Liver (tissue), 9 donors: Measurements from ENCODE around the gene PTPRN2. TPM values are rescaled to one million over a fixed set of nuclear protein-coding genes. Genes with fewer than 3 reads are reported as not detected.

Experiments
- DNase-seq: peaks from one replicate; pipeline ENCODE4 v3.0.0-alpha.2; 2017; ENCODE audit warnings: low spot score
- H3K27ac ChIP-seq, 2 donors: one replicate each; pipeline ENCODE4 v1.7.0; 2013; ENCODE audit warnings: inconsistent platforms in 2 of 2, low read length in 2 of 2, control low read depth in 1 of 2, low read depth in 1 of 2, mild to moderate bottlenecking in 1 of 2
- H3K27me3 ChIP-seq, 4 donors: one replicate each; pipeline versions ENCODE4 v1.6.1 to v1.7.0; 2013; ENCODE audit warnings: low read length in 3 of 4, inconsistent platforms in 1 of 4, mild to moderate bottlenecking in 1 of 4, moderate library complexity in 1 of 4; ENCODE audit not compliant: control insufficient read depth in 4 of 4, insufficient read depth in 4 of 4
- H3K36me3 ChIP-seq, 4 donors: one replicate each; pipeline versions ENCODE4 v1.6.1 to v1.7.0; 2013; ENCODE audit warnings: low read length in 3 of 4, mild to moderate bottlenecking in 3 of 4, low read depth in 1 of 4, moderate library complexity in 1 of 4; ENCODE audit not compliant: control insufficient read depth in 4 of 4, insufficient read depth in 3 of 4
- H3K4me1 ChIP-seq, 4 donors: one replicate each; pipeline versions ENCODE4 v1.6.1 to v1.7.0; 2013; ENCODE audit warnings: low read length in 3 of 4, mild to moderate bottlenecking in 3 of 4, moderate library complexity in 1 of 4; ENCODE audit not compliant: control insufficient read depth in 4 of 4, insufficient read depth in 4 of 4
- H3K4me3 ChIP-seq, 3 donors: one replicate each; pipeline versions ENCODE4 v1.6.1 to v1.7.0; 2013; ENCODE audit warnings: low read length in 3 of 3, control low read depth in 1 of 3, low read depth in 1 of 3, mild to moderate bottlenecking in 1 of 3
- H3K9ac ChIP-seq, 2 donors: one replicate each; pipeline ENCODE4 v1.7.0; 2013; ENCODE audit warnings: low read length in 2 of 2, mild to moderate bottlenecking in 2 of 2, moderate library complexity in 2 of 2, control low read depth in 1 of 2, low read depth in 1 of 2
- H3K9me3 ChIP-seq, 4 donors: one replicate each; pipeline versions ENCODE4 v1.6.1 to v1.7.0; 2013; ENCODE audit warnings: low read length in 3 of 4; ENCODE audit not compliant: control insufficient read depth in 4 of 4
- ATF3 ChIP-seq: IDR thresholded peaks from 2 replicates; pipeline ENCODE4 v1.6.1; 2016; ENCODE audit warnings: antibody characterized with exemption
- CTCF ChIP-seq: fragments of 150-350 bp; IDR thresholded peaks from 2 replicates; pipeline ENCODE4 v1.5.1; 2017; ENCODE audit warnings: improper control_type of control experiment, low read depth, low read length; ENCODE audit not compliant: missing input control
- EGR1 ChIP-seq, 2 donors: IDR thresholded peaks; 2 replicates each; pipeline ENCODE4 v1.6.1; 2016 to 2018; ENCODE audit warnings: antibody characterized with exemption in 2 of 2, low read depth in 2 of 2
- FOXA1 ChIP-seq: IDR thresholded peaks from 2 replicates; pipeline ENCODE4 v1.6.1; 2016; ENCODE audit warnings: antibody characterized with exemption
- FOXA2 ChIP-seq: IDR thresholded peaks from 2 replicates; pipeline ENCODE4 v1.6.1; 2016; ENCODE audit warnings: antibody characterized with exemption
- GABPA ChIP-seq, 2 donors: IDR thresholded peaks in 1 of 2; conservative IDR thresholded peaks in 1 of 2; 2 replicates each; pipeline ENCODE4 v1.6.1; 2016; ENCODE audit warnings: antibody characterized with exemption in 2 of 2, mild to moderate bottlenecking in 1 of 2, moderate library complexity in 1 of 2
- HNF4A ChIP-seq, 2 donors: conservative IDR thresholded peaks; 2 replicates each; pipeline ENCODE4 v1.6.1; 2016; ENCODE audit warnings: antibody characterized with exemption in 2 of 2, mild to moderate bottlenecking in 2 of 2
- HNF4G ChIP-seq: IDR thresholded peaks from 2 replicates; pipeline ENCODE4 v1.6.1; 2016; ENCODE audit warnings: antibody characterized with exemption
- JUND ChIP-seq, 2 donors: IDR thresholded peaks; 2 replicates each; pipeline ENCODE4 v1.6.1; 2016; ENCODE audit warnings: antibody characterized with exemption in 2 of 2
- MAX ChIP-seq: IDR thresholded peaks from 2 replicates; pipeline ENCODE4 v1.6.1; 2016; ENCODE audit warnings: antibody characterized with exemption
- NR2F2 ChIP-seq: IDR thresholded peaks from 2 replicates; pipeline ENCODE4 v1.6.1; 2016; ENCODE audit warnings: antibody characterized with exemption
- RAD21 ChIP-seq, 2 donors: IDR thresholded peaks; 2 replicates each; pipeline ENCODE4 v1.6.1; 2016; ENCODE audit warnings: antibody characterized with exemption in 2 of 2, mild to moderate bottlenecking in 2 of 2
- RXRA ChIP-seq, 2 donors: IDR thresholded peaks; 2 replicates each; pipeline ENCODE4 v1.6.1; 2017 to 2018; ENCODE audit warnings: antibody characterized with exemption in 2 of 2, mild to moderate bottlenecking in 1 of 2
- SP1 ChIP-seq: IDR thresholded peaks from 2 replicates; pipeline ENCODE4 v1.6.1; 2018; ENCODE audit warnings: antibody characterized with exemption, mild to moderate bottlenecking
- TAF1 ChIP-seq: conservative IDR thresholded peaks from 2 replicates; pipeline ENCODE4 v1.6.1; 2016; ENCODE audit warnings: antibody characterized with exemption, mild to moderate bottlenecking
- YY1 ChIP-seq: IDR thresholded peaks from 2 replicates; pipeline ENCODE4 v1.6.1; 2016; ENCODE audit warnings: antibody characterized with exemption, mild to moderate bottlenecking
- WGBS: extraction: QIAGEN DNeasy Blood & Tissue Kit; methylation state at CpG from one replicate; pipeline ENCODE4 v1.1.7; 2013; 5-methylcytosine and 5-hydroxymethylcytosine counted together
- polyA plus RNA-seq, 2 donors: library from polyadenylated mRNA; stranded (reverse) in 1 of 2; unstranded in 1 of 2; fragments of 200-250 nt in 1 of 2; fragments of >200 nt in 1 of 2; fragmentation: Nextera tagmentation in 1 of 2; extraction: Ambion mirVana in 1 of 2; gene quantifications; one replicate each; pipeline versions ENCODE4 v1.2.1 to v1.2.3, GENCODE V29; 2013 to 2015
- total RNA-seq, 2 donors: library from RNA; depleted of rRNA; stranded (reverse); fragments of >200 nt; gene quantifications; one replicate each; pipeline ENCODE4 v1.2.3, GENCODE V29; 2014
- TF ChIP-seq, protein P1 (sequence below): IDR thresholded peaks from 2 replicates; pipeline ENCODE4 v1.6.1; 2016; ENCODE audit warnings: antibody characterized with exemption
- TF ChIP-seq, protein P2 (sequence below): IDR thresholded peaks from 2 replicates; pipeline ENCODE4 v1.6.1; 2016; ENCODE audit warnings: antibody characterized with exemption, mild to moderate bottlenecking
- donor health status: healthy.
- donor health status: healthy.
- donor health status: healthy.
- donor health status: healthy.
- donor health status: healthy.

PTPRN2 gene
- total and polyA plus RNA-seq, 4 donors = 0.75 to 1.9 (median 1.1) TPM

DNA sequence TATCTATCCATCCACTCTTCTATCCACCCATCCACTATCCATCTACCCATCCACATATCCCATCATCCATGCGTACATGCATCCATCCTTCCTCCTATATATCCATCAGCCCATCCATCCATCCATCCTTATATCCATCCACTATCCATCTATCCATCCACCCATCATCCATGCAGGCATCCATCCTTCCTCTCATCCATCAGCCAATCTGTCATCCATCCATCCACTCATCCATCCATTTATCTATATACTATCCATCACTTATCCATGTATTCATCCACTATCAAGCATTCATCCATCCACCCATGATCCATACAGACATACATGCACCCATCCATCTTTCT is 765.0 kb downstream of the PTPRN2 start:
- Histone ChIP-seq H3K27me3 (no peaks in the 10 kb centered on the region), H3K4me3 (no peak overlapping the region), H3K9me3 (no peaks in the 10 kb centered on the region), H3K4me1 (no peaks in the 10 kb centered on the region), H3K9ac (no peak overlapping the region), H3K27ac (no peak overlapping the region), H3K36me3 (no peaks in the 10 kb centered on the region)
- TF ChIP-seq GABPA (IDR thresholded peaks at IDR 0.05 in 1 of 2, conservative IDR thresholded peaks at IDR 0.05 in 1 of 2) (no peak), CTCF (no peak), MAX (no peak), HNF4A (conservative IDR thresholded peaks at IDR 0.05) (no peak), YY1 (no peak), JUND (IDR thresholded peaks at IDR 0.05) (no peak), EGR1 (IDR thresholded peaks at IDR 0.05; ENCODE audit: low read depth in 2 of 2) (no peak), RAD21 (IDR thresholded peaks at IDR 0.05) (no peak), NR2F2 (no peak), RXRA (IDR thresholded peaks at IDR 0.05) (no peak), FOXA1 (no peak), HNF4G (no peak), FOXA2 (no peak), TAF1 (no peak)
- TF ChIP-seq, protein P1, sequence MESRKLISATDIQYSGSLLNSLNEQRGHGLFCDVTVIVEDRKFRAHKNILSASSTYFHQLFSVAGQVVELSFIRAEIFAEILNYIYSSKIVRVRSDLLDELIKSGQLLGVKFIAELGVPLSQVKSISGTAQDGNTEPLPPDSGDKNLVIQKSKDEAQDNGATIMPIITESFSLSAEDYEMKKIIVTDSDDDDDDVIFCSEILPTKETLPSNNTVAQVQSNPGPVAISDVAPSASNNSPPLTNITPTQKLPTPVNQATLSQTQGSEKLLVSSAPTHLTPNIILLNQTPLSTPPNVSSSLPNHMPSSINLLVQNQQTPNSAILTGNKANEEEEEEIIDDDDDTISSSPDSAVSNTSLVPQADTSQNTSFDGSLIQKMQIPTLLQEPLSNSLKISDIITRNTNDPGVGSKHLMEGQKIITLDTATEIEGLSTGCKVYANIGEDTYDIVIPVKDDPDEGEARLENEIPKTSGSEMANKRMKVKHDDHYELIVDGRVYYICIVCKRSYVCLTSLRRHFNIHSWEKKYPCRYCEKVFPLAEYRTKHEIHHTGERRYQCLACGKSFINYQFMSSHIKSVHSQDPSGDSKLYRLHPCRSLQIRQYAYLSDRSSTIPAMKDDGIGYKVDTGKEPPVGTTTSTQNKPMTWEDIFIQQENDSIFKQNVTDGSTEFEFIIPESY = no peak
- TF ChIP-seq, protein P2, sequence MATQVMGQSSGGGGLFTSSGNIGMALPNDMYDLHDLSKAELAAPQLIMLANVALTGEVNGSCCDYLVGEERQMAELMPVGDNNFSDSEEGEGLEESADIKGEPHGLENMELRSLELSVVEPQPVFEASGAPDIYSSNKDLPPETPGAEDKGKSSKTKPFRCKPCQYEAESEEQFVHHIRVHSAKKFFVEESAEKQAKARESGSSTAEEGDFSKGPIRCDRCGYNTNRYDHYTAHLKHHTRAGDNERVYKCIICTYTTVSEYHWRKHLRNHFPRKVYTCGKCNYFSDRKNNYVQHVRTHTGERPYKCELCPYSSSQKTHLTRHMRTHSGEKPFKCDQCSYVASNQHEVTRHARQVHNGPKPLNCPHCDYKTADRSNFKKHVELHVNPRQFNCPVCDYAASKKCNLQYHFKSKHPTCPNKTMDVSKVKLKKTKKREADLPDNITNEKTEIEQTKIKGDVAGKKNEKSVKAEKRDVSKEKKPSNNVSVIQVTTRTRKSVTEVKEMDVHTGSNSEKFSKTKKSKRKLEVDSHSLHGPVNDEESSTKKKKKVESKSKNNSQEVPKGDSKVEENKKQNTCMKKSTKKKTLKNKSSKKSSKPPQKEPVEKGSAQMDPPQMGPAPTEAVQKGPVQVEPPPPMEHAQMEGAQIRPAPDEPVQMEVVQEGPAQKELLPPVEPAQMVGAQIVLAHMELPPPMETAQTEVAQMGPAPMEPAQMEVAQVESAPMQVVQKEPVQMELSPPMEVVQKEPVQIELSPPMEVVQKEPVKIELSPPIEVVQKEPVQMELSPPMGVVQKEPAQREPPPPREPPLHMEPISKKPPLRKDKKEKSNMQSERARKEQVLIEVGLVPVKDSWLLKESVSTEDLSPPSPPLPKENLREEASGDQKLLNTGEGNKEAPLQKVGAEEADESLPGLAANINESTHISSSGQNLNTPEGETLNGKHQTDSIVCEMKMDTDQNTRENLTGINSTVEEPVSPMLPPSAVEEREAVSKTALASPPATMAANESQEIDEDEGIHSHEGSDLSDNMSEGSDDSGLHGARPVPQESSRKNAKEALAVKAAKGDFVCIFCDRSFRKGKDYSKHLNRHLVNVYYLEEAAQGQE = no peak
- 80% methylated on average over 1 of the region's 1 CpG for WGBS
- no peak for DNase-seq

- Histone ChIP-seq H3K27me3 (no peaks in the 10 kb centered on the region), H3K36me3 (no peaks in the 10 kb centered on the region), H3K4me3 (no peak overlapping the region), H3K4me1 (no peaks in the 10 kb centered on the region), H3K9ac (no peak overlapping the region), H3K9me3 (no peaks in the 10 kb centered on the region), H3K27ac (no peak overlapping the region)
- 78% methylated on average over 3 of the region's 3 CpGs for WGBS
- no peak for DNase-seq
- TF ChIP-seq SP1 (no peak), FOXA1 (no peak), JUND (IDR thresholded peaks at IDR 0.05) (no peak), EGR1 (IDR thresholded peaks at IDR 0.05; ENCODE audit: low read depth in 2 of 2) (no peak), MAX (no peak), HNF4A (conservative IDR thresholded peaks at IDR 0.05) (no peak), TAF1 (no peak), ATF3 (no peak), HNF4G (no peak), YY1 (no peak), NR2F2 (no peak), GABPA (IDR thresholded peaks at IDR 0.05 in 1 of 2, conservative IDR thresholded peaks at IDR 0.05 in 1 of 2) (no peak), RXRA (IDR thresholded peaks at IDR 0.05) (no peak), FOXA2 (no peak)
- TF ChIP-seq, protein P2 = no peak
Observed at GRCh38 chr7:157821959-157822687, 765.5 kb downstream of the PTPRN2 start.
